HAP-1 (cell line): ENCODE data around the gene KCNA5.

ENCODE experiments used
- DNase-seq, 2 experiments: peaks; one replicate each; pipeline ENCODE4 v3.0.0-alpha.2; 2016 to 2020; ENCODE audit warnings: low spot score in 2 of 2
- H3K27me3 ChIP-seq: fragments of 250-450 bp; sonication (Bioruptor Pico); 2 replicates; pipeline ENCODE4 v1.5.1; 2020; ENCODE audit warnings: low read depth, mild to moderate bottlenecking, moderate library complexity
- H3K36me3 ChIP-seq: fragments of 250-450 bp; sonication (Bioruptor Pico); replicated peaks from 2 replicates; pipeline ENCODE4 v1.5.1; 2020; ENCODE audit warnings: mild to moderate bottlenecking
- H3K4me1 ChIP-seq: fragments of 250-450 bp; sonication (Bioruptor Pico); 2 replicates; pipeline ENCODE4 v1.5.1; 2020; ENCODE audit warnings: mild to moderate bottlenecking
- H3K4me3 ChIP-seq: fragments of 250-450 bp; sonication (Bioruptor Pico); 2 replicates; pipeline ENCODE4 v1.5.1; 2020; ENCODE audit warnings: mild to moderate bottlenecking, moderate library complexity
- H3K9me3 ChIP-seq: fragments of 250-450 bp; sonication (Bioruptor Pico); 2 replicates; pipeline ENCODE4 v1.5.1; 2020; ENCODE audit warnings: mild to moderate bottlenecking, moderate library complexity
- in situ Hi-C: fragments of 300-500 bp; cut with MboI; formaldehyde crosslinking; loops from 3 replicates; pipeline ENCODE4 v1.14.3; 2020; ENCODE audit warnings: low sequenced_read_pairs, inconsistent platforms, mixed read lengths

Gene KCNA5

GRCh38 chr12:5034603-5035002, 9.1 kb upstream of the KCNA5 start:
- no peak for DNase-seq
- Histone ChIP-seq H3K9me3 (no peaks in the 10 kb centered on the region), H3K4me3 (no peak overlapping the region), H3K36me3 (no peaks in the 10 kb centered on the region), H3K27me3 (peaks cover 6% of the 10 kb centered on the region; the same call in 1 of the 2 replicates), H3K4me1 (no peaks in the 10 kb centered on the region)
- in situ Hi-C loops, result no loop called here

- H3K27me3 ChIP-seq, result peaks cover 7% of the 10 kb centered on the region
These were observed 8.1 kb upstream of the KCNA5 start for GRCh38 chr12:5035618-5036017.

GRCh38 chr12:5036031-5036430, 7.6 kb upstream of the KCNA5 start:
- Histone ChIP-seq H3K36me3 (no peaks in the 10 kb centered on the region), H3K4me3 (no peak overlapping the region), H3K9me3 (no peaks in the 10 kb centered on the region), H3K27me3 (peaks cover 6% of the 10 kb centered on the region), H3K4me1 (no peaks in the 10 kb centered on the region)
- no peak for DNase-seq
- in situ Hi-C loops, result no loop called here

More at GRCh38 chr12:5035618-5036017, 8.1 kb upstream of the KCNA5 start:
- no peaks in the 10 kb centered on the region for H3K4me1 ChIP-seq
- no peak overlapping the region for H3K4me3 ChIP-seq
- no peaks in the 10 kb centered on the region for H3K36me3 ChIP-seq
- DNase-seq, result no peak
- H3K9me3 ChIP-seq, result no peaks in the 10 kb centered on the region
- in situ Hi-C loops, result no loop called here

- no peaks in the 10 kb centered on the region for H3K36me3 ChIP-seq
- H3K4me3 ChIP-seq, result no peak overlapping the region
- H3K27me3 ChIP-seq, result peaks cover 9% of the 10 kb centered on the region
- no peaks in the 10 kb centered on the region for H3K9me3 ChIP-seq
- DNase-seq, result no peak
- in situ Hi-C loops, result no loop called here
- H3K4me1 ChIP-seq, result no peaks in the 10 kb centered on the region
These were observed 5.8 kb upstream of the KCNA5 start for GRCh38 chr12:5037795-5038357.

- no peaks in the 10 kb centered on the region for H3K4me1 ChIP-seq
- no peaks in the 10 kb centered on the region for H3K9me3 ChIP-seq
- no peak overlapping the region for H3K4me3 ChIP-seq
- no peaks in the 10 kb centered on the region for H3K36me3 ChIP-seq
- peaks cover 11% of the 10 kb centered on the region for H3K27me3 ChIP-seq
- no peak for DNase-seq
- in situ Hi-C loops, result no loop called here
These were observed 4.8 kb upstream of the KCNA5 start for GRCh38 chr12:5038781-5039311.

GRCh38 chr12:5039815-5040214, 3.9 kb upstream of the KCNA5 start:
- Histone ChIP-seq H3K27me3 (peaks cover 11% of the 10 kb centered on the region), H3K4me3 (no peak overlapping the region), H3K36me3 (no peaks in the 10 kb centered on the region), H3K4me1 (no peaks in the 10 kb centered on the region), H3K9me3 (no peaks in the 10 kb centered on the region)
- in situ Hi-C loops, result no loop called here
- no peak for DNase-seq

- Histone ChIP-seq H3K27me3 (peaks cover 11% of the 10 kb centered on the region), H3K4me3 (no peak overlapping the region), H3K9me3 (no peaks in the 10 kb centered on the region), H3K4me1 (no peaks in the 10 kb centered on the region), H3K36me3 (no peaks in the 10 kb centered on the region)
- no peak for DNase-seq
- in situ Hi-C loops, result no loop called here
These were observed 3.3 kb upstream of the KCNA5 start for GRCh38 chr12:5040368-5040767.

- Histone ChIP-seq H3K4me1 (no peaks in the 10 kb centered on the region), H3K4me3 (no peak overlapping the region), H3K27me3 (peaks cover 17% of the 10 kb centered on the region), H3K36me3 (no peaks in the 10 kb centered on the region), H3K9me3 (no peaks in the 10 kb centered on the region)
- in situ Hi-C loops, result no loop called here
- no peak for DNase-seq
These were observed 979 bp downstream of the KCNA5 start for GRCh38 chr12:5044420-5045295.

GRCh38 chr12:5047094-5047493, 3.4 kb downstream of the KCNA5 start:
- Histone ChIP-seq H3K36me3 (no peaks in the 10 kb centered on the region), H3K9me3 (no peaks in the 10 kb centered on the region), H3K4me1 (no peaks in the 10 kb centered on the region), H3K27me3 (peaks cover 17% of the 10 kb centered on the region), H3K4me3 (no peak overlapping the region)
- no peak for DNase-seq
- in situ Hi-C loops, result no loop called here

GRCh38 chr12:5047729-5048128, 4.0 kb downstream of the KCNA5 start:
- H3K36me3 ChIP-seq, result no peaks in the 10 kb centered on the region
- H3K4me3 ChIP-seq, result no peak overlapping the region
- H3K9me3 ChIP-seq, result no peaks in the 10 kb centered on the region
- DNase-seq, result no peak
- peaks cover 15% of the 10 kb centered on the region for H3K27me3 ChIP-seq
- in situ Hi-C loops, result no loop called here
- H3K4me1 ChIP-seq, result no peaks in the 10 kb centered on the region

GRCh38 chr12:5050542-5050941, 6.9 kb downstream of the KCNA5 start:
- DNase-seq, result no peak

GRCh38 chr12:5051334-5051733, 7.7 kb downstream of the KCNA5 start:
- Histone ChIP-seq H3K27me3 (peaks cover 9% of the 10 kb centered on the region; the same call in 1 of the 2 replicates), H3K9me3 (no peaks in the 10 kb centered on the region), H3K4me3 (no peak overlapping the region), H3K4me1 (no peaks in the 10 kb centered on the region), H3K36me3 (no peaks in the 10 kb centered on the region)
- in situ Hi-C loops, result no loop called here
- DNase-seq, result no peak

More at GRCh38 chr12:5050542-5050941, 6.9 kb downstream of the KCNA5 start:
- in situ Hi-C loops, result no loop called here
- Histone ChIP-seq H3K36me3 (no peaks in the 10 kb centered on the region), H3K4me3 (no peak overlapping the region), H3K27me3 (peaks cover 12% of the 10 kb centered on the region; the same call in 1 of the 2 replicates), H3K9me3 (no peaks in the 10 kb centered on the region), H3K4me1 (no peaks in the 10 kb centered on the region)

GRCh38 chr12:5051913-5052312, 8.2 kb downstream of the KCNA5 start:
- Histone ChIP-seq H3K36me3 (no peaks in the 10 kb centered on the region), H3K4me3 (no peak overlapping the region), H3K9me3 (no peaks in the 10 kb centered on the region), H3K27me3 (peaks cover 5% of the 10 kb centered on the region; the same call in 1 of the 2 replicates), H3K4me1 (no peaks in the 10 kb centered on the region)
- in situ Hi-C loops, result no loop called here
- no peak for DNase-seq

- in situ Hi-C loops, result no loop called here
- H3K36me3 ChIP-seq, result no peaks in the 10 kb centered on the region
- H3K27me3 ChIP-seq, result peaks cover 3% of the 10 kb centered on the region; the same call in 1 of the 2 replicates
- H3K4me3 ChIP-seq, result no peak overlapping the region
- DNase-seq, result no peak
- no peaks in the 10 kb centered on the region for H3K9me3 ChIP-seq
- no peaks in the 10 kb centered on the region for H3K4me1 ChIP-seq
These were observed 8.7 kb downstream of the KCNA5 start for GRCh38 chr12:5052348-5052747.
